Upper lobe of left lung (tissue), 6 donors: Measurements from ENCODE around the gene RD3L. TPM values are rescaled to one million over a fixed set of nuclear protein-coding genes. Genes with fewer than 3 reads are reported as not detected.

Experiments used
- ATAC-seq, 2 donors: fragments of 200-7000 bp; cut with Tn5 transposase; one replicate each; pipeline ENCODE4 v1.9.1; 2022; ENCODE audit warnings: mild to moderate bottlenecking in 2 of 2, moderate library complexity in 2 of 2; ENCODE audit not compliant: low FRiP score in 2 of 2
- DNase-seq, 2 donors: peaks; one replicate each; pipeline ENCODE4 v3.0.0-alpha.2; 2019 to 2020
- H3K27ac ChIP-seq, 4 donors: fragments of 200-600 bp; sonication (generic); one replicate each; pipeline ENCODE4 v1.5.1; 2016 to 2019
- H3K27me3 ChIP-seq, 4 donors: fragments of 200-600 bp; sonication (generic); one replicate each; pipeline ENCODE4 v1.5.1; 2017 to 2019
- H3K36me3 ChIP-seq, 4 donors: fragments of 200-600 bp; sonication (generic); one replicate each; pipeline ENCODE4 v1.5.1; 2016 to 2019
- H3K4me1 ChIP-seq, 4 donors: fragments of 200-600 bp; sonication (generic); one replicate each; pipeline ENCODE4 v1.5.1; 2018 to 2019
- H3K4me3 ChIP-seq, 4 donors: fragments of 200-600 bp; sonication (generic); one replicate each; pipeline ENCODE4 v1.5.1; 2017 to 2019; ENCODE audit warnings: mild to moderate bottlenecking in 2 of 4, moderate library complexity in 1 of 4
- H3K9me3 ChIP-seq, 4 donors: fragments of 200-600 bp; sonication (generic); one replicate each; pipeline ENCODE4 v1.5.1; 2018 to 2019
- EP300 ChIP-seq, 4 donors: sonication (generic); formaldehyde crosslinking; IDR thresholded peaks; one replicate each; pipeline ENCODE4 v1.5.1; 2017; ENCODE audit warnings: antibody characterized with exemption in 4 of 4, control low read depth in 2 of 4
- POLR2A ChIP-seq, 4 donors: fragments of 450-650 bp; IDR thresholded peaks; one replicate each; pipeline ENCODE4 v1.5.1; 2016 to 2017; ENCODE audit warnings: antibody characterized with exemption in 4 of 4, mild to moderate bottlenecking in 2 of 4
- POLR2AphosphoS5 ChIP-seq, 2 donors: sonication (generic); formaldehyde crosslinking; IDR thresholded peaks; one replicate each; pipeline ENCODE4 v1.5.1; 2017; ENCODE audit warnings: antibody characterized with exemption in 2 of 2
- WGBS, 2 donors: methylation state at CpG; one replicate each; pipeline ENCODE4 v1.1.5; 2017 to 2018; 5-methylcytosine and 5-hydroxymethylcytosine counted together
- total RNA-seq, 6 donors: library from RNA; depleted of rRNA in 4 of 6; stranded (reverse); fragments of >200 nt in 4 of 6; gene quantifications; one replicate each; pipeline versions ENCODE4 v1.1.0 to v1.2.1, GENCODE V29; 2016 to 2021
- TF ChIP-seq, protein P1 (sequence below), 6 experiments: fragments of 450-650 bp in 4 of 6; fragments of 200-600 bp in 2 of 6; sonication (generic) in 2 of 6; IDR thresholded peaks; one replicate each; pipeline ENCODE4 v1.5.1; 2016 to 2019; ENCODE audit warnings: antibody characterized with exemption in 6 of 6
- donor health status: DM: no; HTN: no; CAD: no; lungs with moderate emphysema.
- donor health status: DM: no; HTN: yes; CAD: no; lungs with severe emphysema.

The RD3L gene
- total RNA-seq, 6 donors from 2014 or later: not detected

DNA sequence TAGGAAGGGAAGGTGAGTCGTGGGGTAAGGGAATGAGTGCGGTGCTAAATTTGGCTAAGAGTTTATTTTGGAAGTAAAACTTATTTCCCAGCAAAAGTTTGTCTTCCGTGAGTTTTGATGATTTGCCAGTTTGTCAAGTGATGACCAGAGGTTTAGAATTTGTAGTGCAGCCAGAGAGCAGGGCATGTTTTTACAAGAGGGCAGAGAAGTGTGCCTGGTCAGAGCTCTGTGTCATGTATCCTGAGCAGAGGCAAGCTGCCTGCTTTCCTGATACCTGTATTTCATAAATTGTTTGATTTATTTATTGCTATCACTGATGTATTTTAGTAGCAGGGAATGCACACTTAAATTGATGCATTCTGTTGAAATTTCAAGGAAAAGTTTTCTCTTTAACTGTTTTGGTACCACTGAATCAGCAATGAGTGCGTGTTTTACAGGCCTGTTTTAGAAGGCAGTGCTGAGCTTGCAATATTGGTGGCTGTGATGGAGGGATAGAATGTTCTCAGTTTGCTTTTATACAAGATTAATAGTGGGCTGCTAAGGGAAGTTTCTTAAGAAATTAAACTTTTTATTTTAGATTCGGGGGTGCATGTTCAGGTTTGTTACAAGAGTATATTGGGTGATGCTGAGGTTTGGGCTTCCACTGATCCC lies 19.7 kb upstream of the RD3L start:
- WGBS, 2 donors: 64 to 68% methylated on average over 5 of the region's 5 CpGs
- Histone ChIP-seq H3K9me3 (no peaks in the 10 kb centered on the region), H3K27me3 (no peaks in the 10 kb centered on the region), H3K27ac (no peak overlapping the region), H3K4me3 (no peak overlapping the region), H3K36me3 (no peaks in the 10 kb centered on the region), H3K4me1 (no peaks in the 10 kb centered on the region)
- TF ChIP-seq EP300 (IDR thresholded peaks at IDR 0.05) (no peak), POLR2A (IDR thresholded peaks at IDR 0.05) (no peak)
- TF ChIP-seq, protein P1, sequence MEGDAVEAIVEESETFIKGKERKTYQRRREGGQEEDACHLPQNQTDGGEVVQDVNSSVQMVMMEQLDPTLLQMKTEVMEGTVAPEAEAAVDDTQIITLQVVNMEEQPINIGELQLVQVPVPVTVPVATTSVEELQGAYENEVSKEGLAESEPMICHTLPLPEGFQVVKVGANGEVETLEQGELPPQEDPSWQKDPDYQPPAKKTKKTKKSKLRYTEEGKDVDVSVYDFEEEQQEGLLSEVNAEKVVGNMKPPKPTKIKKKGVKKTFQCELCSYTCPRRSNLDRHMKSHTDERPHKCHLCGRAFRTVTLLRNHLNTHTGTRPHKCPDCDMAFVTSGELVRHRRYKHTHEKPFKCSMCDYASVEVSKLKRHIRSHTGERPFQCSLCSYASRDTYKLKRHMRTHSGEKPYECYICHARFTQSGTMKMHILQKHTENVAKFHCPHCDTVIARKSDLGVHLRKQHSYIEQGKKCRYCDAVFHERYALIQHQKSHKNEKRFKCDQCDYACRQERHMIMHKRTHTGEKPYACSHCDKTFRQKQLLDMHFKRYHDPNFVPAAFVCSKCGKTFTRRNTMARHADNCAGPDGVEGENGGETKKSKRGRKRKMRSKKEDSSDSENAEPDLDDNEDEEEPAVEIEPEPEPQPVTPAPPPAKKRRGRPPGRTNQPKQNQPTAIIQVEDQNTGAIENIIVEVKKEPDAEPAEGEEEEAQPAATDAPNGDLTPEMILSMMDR (IDR thresholded peaks at IDR 0.05): no peak
- DNase-seq: no peak
- ATAC-seq: no peak

DNA sequence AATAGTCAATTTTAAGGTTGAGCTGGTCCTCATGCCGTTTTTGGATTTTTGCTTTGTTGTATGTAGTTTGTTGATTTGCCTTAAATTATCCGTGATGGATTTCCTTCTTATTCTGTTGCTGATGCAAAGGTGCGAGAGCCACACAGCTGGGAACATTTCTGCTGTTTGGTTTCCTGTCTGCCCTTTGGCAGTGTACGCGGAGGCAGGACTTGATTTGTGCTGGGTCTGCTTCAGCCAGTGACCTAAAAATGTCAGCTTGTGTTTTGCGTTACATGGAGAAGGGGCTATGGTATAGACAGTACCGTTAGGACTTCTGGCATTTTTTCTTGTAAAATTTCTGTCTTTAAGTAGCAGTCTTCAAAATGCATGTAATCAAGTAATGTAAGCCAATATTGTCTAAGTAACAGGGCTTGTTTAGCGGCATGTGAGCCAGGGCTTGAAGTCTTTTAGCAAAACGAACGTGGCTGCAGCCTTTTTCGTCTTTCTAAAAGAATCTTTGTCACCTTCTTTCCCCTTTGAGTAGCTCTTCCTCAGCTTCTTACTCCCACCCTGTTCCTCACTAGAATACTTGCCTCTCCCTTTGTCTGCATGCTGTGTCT lies 18.2 kb upstream of the RD3L start:
- no peak for DNase-seq
- WGBS, 2 donors: 56 to 57% methylated on average over 11 of the region's 11 CpGs
- H3K27ac ChIP-seq: no peak overlapping the region
- H3K27me3 ChIP-seq: no peaks in the 10 kb centered on the region
- no peaks in the 10 kb centered on the region for H3K9me3 ChIP-seq
- no peaks in the 10 kb centered on the region for H3K4me1 ChIP-seq
- ATAC-seq: no peak
- no peak for TF ChIP-seq POLR2A (IDR thresholded peaks at IDR 0.05)
- no peak for TF ChIP-seq EP300 (IDR thresholded peaks at IDR 0.05)
- TF ChIP-seq, protein P1 (IDR thresholded peaks at IDR 0.05): no peak
- no peak for TF ChIP-seq POLR2AphosphoS5 (IDR thresholded peaks at IDR 0.05)
- H3K36me3 ChIP-seq: no peaks in the 10 kb centered on the region
- H3K4me3 ChIP-seq: no peak overlapping the region

DNA sequence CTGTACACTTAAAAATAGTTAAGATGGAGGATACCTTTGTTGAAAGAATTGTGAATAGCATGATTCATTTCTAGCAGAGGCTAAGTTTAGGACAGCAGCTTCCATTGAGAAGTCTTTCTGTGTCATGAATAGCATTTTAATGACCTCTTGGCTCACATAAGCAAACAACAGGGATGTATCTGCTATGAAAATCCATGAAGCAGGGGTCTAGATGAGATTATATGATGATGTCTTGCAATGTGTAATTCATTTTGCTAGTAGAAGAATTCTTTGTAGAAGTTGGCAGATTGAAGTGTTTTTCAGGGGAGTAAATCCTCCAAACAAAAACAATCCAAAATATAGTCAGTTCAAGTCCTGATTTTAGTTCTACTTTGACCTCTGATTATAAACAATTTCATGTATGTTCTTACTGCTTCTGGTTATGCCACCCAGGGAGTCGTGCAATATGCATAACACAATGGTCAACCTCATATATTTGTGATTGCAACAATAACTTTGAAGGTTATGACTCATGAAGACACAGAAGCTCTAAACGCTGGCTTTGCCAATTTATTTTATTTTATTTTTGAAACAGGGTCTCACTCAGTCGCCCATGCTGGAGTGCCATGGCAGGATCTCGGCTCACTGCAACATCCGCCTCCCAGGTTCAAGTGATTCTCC lies 6.9 kb upstream of the RD3L start:
- 65 to 74% methylated on average over 5 of the region's 5 CpGs for WGBS, 2 donors
- Histone ChIP-seq H3K36me3 (no peaks in the 10 kb centered on the region), H3K4me3 (no peak overlapping the region), H3K27me3 (no peaks in the 10 kb centered on the region), H3K9me3 (peaks cover 0 to 4% (median 0%) of the 10 kb centered on the region in 4 donors), H3K27ac (no peak overlapping the region), H3K4me1 (no peaks in the 10 kb centered on the region)
- DNase-seq (no peak), ATAC-seq (no peak)
- TF ChIP-seq POLR2A (IDR thresholded peaks at IDR 0.05) (no peak), EP300 (IDR thresholded peaks at IDR 0.05) (no peak)

DNA sequence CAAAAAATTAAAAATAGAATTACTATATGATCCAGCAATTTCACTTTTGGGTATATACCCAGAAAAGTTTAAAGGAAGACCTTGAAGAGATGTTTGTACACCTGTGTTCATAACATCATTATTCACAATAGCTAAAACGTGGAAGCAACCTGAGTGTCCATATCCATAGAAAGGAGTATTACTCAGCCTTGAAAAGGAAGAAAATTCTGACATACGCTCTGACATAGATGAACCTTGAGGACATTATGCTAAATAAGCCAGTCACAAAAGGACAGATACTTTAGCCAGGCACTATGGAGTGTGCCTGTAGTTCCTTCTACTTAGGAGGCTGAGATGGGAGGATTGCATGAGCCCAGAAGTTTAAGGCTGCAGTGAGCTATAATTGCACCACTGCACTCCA lies 6.1 kb upstream of the RD3L start:
- Histone ChIP-seq H3K27ac (no peak overlapping the region), H3K9me3 (peaks cover 0 to 4% (median 0%) of the 10 kb centered on the region in 4 donors), H3K27me3 (no peaks in the 10 kb centered on the region), H3K4me3 (no peak overlapping the region), H3K4me1 (no peaks in the 10 kb centered on the region), H3K36me3 (no peaks in the 10 kb centered on the region)
- TF ChIP-seq POLR2A (IDR thresholded peaks at IDR 0.05) (no peak), EP300 (IDR thresholded peaks at IDR 0.05) (no peak), POLR2AphosphoS5 (IDR thresholded peaks at IDR 0.05) (no peak)
- TF ChIP-seq, protein P1 (IDR thresholded peaks at IDR 0.05): no peak
- WGBS, 2 donors: 75 to 89% methylated on average over 2 of the region's 2 CpGs
- no peak for ATAC-seq
- no peak for DNase-seq

DNA sequence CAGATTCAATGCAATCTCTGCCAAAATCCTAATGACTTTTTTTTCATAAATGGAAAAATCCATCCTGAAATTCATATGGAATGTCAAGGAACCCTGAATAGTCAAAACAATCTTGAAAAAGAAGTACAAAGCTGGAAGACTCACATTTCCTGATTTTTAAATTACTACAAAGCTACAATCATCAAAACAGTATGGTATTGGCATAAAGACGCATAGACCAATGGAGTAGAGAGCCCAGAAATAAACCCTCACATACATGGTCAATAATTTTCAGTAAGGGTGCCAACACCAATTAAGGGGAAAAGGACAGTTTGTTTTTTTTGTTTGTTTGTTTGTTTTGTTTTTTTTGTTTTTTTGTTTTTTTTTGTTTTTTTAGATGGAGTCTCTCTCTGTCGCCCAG lies 4.6 kb upstream of the RD3L start:
- no peak for DNase-seq

More for the DNA sequence above, 4.6 kb upstream of the RD3L start:
- Histone ChIP-seq H3K36me3 (no peaks in the 10 kb centered on the region), H3K9me3 (peaks cover 0 to 4% (median 0%) of the 10 kb centered on the region in 4 donors), H3K27ac (no peak overlapping the region), H3K4me3 (no peak overlapping the region), H3K4me1 (no peaks in the 10 kb centered on the region), H3K27me3 (no peaks in the 10 kb centered on the region)
- no peak for TF ChIP-seq EP300 (IDR thresholded peaks at IDR 0.05)
- WGBS, 2 donors: 89 to 95% methylated on average over 2 of the region's 2 CpGs
- no peak for ATAC-seq
